ENCODE data around the gene CNP.

GRCh38 chr17:41967921-41968578 is 1.5 kb downstream of the CNP start:
- TF ChIP-seq, protein P1, sequence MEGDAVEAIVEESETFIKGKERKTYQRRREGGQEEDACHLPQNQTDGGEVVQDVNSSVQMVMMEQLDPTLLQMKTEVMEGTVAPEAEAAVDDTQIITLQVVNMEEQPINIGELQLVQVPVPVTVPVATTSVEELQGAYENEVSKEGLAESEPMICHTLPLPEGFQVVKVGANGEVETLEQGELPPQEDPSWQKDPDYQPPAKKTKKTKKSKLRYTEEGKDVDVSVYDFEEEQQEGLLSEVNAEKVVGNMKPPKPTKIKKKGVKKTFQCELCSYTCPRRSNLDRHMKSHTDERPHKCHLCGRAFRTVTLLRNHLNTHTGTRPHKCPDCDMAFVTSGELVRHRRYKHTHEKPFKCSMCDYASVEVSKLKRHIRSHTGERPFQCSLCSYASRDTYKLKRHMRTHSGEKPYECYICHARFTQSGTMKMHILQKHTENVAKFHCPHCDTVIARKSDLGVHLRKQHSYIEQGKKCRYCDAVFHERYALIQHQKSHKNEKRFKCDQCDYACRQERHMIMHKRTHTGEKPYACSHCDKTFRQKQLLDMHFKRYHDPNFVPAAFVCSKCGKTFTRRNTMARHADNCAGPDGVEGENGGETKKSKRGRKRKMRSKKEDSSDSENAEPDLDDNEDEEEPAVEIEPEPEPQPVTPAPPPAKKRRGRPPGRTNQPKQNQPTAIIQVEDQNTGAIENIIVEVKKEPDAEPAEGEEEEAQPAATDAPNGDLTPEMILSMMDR (IDR thresholded peaks at IDR 0.05; ENCODE audit: borderline replicate concordance, extremely low read depth, low read length, poor library complexity, severe bottlenecking): no peak
- no peak for TF ChIP-seq EZH2 (IDR thresholded peaks at IDR 0.05; ENCODE audit: borderline replicate concordance, low read depth, low read length, severe bottlenecking)

All from DND-41 (cell line).